Small intestine (tissue), 16 donors: ENCODE results near the gene GPR180. TPM values are rescaled to one million over a fixed set of nuclear protein-coding genes. Genes with fewer than 3 reads are reported as not detected.

Experiments
- DNase-seq, 2 donors: peaks; one replicate each; pipeline versions ENCODE4 v3.0.0 to v3.0.0-alpha.2; 2013
- FAIRE-seq: peaks from 2 replicates; lab custom pipeline; 2012; peaks lifted over from hg19 to GRCh38; lab: Jason Lieb, UNC
- H3K27ac ChIP-seq, 3 donors: one replicate each; pipeline ENCODE4 v1.5.1; 2013; ENCODE audit warnings: low read length in 2 of 3, mild to moderate bottlenecking in 2 of 3, control low read depth in 1 of 3, inconsistent platforms in 1 of 3, low read depth in 1 of 3, moderate library complexity in 1 of 3
- H3K27me3 ChIP-seq, 3 donors: one replicate each; pipeline ENCODE4 v1.6.1; 2013; ENCODE audit warnings: low read length in 3 of 3, inconsistent platforms in 1 of 3; ENCODE audit not compliant: control insufficient read depth in 3 of 3, insufficient read depth in 3 of 3
- H3K36me3 ChIP-seq, 3 donors: one replicate each; pipeline ENCODE4 v1.6.1; 2013; ENCODE audit warnings: low read length in 3 of 3, inconsistent platforms in 1 of 3, low read depth in 1 of 3, mild to moderate bottlenecking in 1 of 3, moderate library complexity in 1 of 3; ENCODE audit not compliant: control insufficient read depth in 3 of 3, insufficient read depth in 2 of 3
- H3K4me1 ChIP-seq, 3 donors: one replicate each; pipeline ENCODE4 v1.6.1; 2013; ENCODE audit warnings: low read length in 2 of 3, inconsistent platforms in 1 of 3, low read depth in 1 of 3, mild to moderate bottlenecking in 1 of 3, moderate library complexity in 1 of 3; ENCODE audit not compliant: control insufficient read depth in 3 of 3, insufficient read depth in 2 of 3
- H3K4me3 ChIP-seq, 3 donors: one replicate each; pipeline ENCODE4 v1.5.1; 2013; ENCODE audit warnings: low read length in 3 of 3, control low read depth in 1 of 3, inconsistent platforms in 1 of 3, low read depth in 1 of 3, mild to moderate bottlenecking in 1 of 3, moderate library complexity in 1 of 3
- H3K9me3 ChIP-seq, 2 donors: one replicate each; pipeline ENCODE4 v1.6.1; 2013; ENCODE audit warnings: low read depth in 1 of 2, low read length in 1 of 2; ENCODE audit not compliant: control insufficient read depth in 2 of 2, insufficient read depth in 1 of 2
- WGBS, 3 donors: extraction: QIAGEN DNeasy Blood & Tissue Kit; methylation state at CpG; one replicate each; pipeline ENCODE4 v1.1.7; 2013; 5-methylcytosine and 5-hydroxymethylcytosine counted together
- long read RNA-seq, 10 donors: transcript quantifications; one replicate each; lab custom pipeline, GENCODE V29; 2026
- polyA plus RNA-seq, 4 donors: library from polyadenylated mRNA; stranded (reverse) in 3 of 4; unstranded in 1 of 4; fragments of 200-250 nt in 3 of 4; fragments of 120-200 nt in 1 of 4; gene quantifications; one replicate each; pipeline versions ENCODE4 v1.2.1 to v1.2.3, GENCODE V29; 2013
- donor health status: healthy with polysubstance abuse.
- donor health status: control.
- donor health status: control.
- donor health status: Bipolar disorder and iron deficiency.
- donor health status: healthy.

GPR180 gene
- 1 to 10 TPM in 2 of 4 donors, under 1 TPM in 2; 0.67 to 4.5 (median 1.3) TPM for polyA plus RNA-seq
- long read RNA-seq, donor 1: 0 reads
- long read RNA-seq, donor 2: 0 reads
- long read RNA-seq, donor 3: 0 reads
- long read RNA-seq, donor 4: 0 reads
- long read RNA-seq, donor 5: 0 reads
- long read RNA-seq, donor 6, full-length matches to known transcripts: 3 of 3 reads
- long read RNA-seq, donor 6, partial matches to known transcripts: 0 of 3 reads
- long read RNA-seq, donor 6, other reads (novel, unspliced or antisense): 0 of 3 reads
- long read RNA-seq, donor 7: 0 reads
- long read RNA-seq, donor 8: 0 reads
- long read RNA-seq, donor 9: 0 reads
- long read RNA-seq, donor 10, full-length matches to known transcripts: 2 of 2 reads
- long read RNA-seq, donor 10, partial matches to known transcripts: 0 of 2 reads
- long read RNA-seq, donor 10, other reads (novel, unspliced or antisense): 0 of 2 reads

DNA sequence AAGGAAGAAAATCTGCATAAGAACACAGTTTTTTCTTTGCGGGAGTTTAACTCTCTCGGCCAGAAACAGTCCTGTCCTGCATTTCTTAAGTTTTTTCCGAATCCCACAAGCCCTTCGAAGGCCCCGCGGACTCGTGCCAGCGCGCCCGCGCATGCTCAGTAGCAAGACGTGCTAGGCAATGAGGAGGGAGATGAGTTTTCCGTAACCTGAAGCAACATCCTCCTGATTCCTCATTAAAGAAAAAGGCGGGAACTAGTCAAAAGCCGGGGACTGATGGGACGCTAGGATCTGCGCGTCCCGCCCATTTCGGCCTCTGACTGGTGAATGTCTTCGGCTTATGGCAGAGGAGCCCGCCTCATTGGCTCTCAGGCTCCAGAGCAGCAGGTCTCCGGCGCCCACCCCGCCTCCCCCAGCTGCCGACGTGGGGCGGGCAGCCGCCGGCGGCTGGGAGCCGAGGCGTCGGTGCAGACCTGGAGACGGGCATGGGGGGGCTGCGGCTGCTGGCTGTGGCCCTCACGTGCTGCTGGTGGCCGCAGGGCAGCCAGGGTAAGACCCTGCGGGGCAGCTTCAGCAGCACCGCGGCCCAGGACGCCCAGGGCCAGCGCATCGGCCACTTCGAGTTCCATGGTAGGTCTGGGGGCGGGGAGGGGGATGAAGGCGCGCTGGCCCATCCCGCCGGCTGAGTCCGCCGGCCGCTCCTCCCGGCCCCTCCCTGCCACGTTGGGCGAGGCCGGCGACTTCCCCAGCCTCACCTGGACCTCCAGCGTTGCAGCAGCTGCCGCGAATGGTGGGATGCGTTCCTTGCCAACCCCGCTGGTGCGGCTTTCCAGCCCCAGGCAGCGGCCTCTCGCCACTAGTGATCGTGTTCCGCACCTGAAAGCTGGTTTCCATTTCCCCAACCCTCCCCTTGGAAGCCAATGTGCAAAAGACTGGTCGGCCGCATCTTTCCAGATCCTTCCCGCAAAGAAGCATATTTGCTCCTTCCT lies at the start of gene GPR180:
TSS of gene GPR180 (plus strand) at position 412 of the 986 bp plus-strand sequence. CDS start at position 483, 71 bp downstream.
- DNase-seq (peak; percentile 98 to 100), FAIRE-seq (no peak)
- H3K27ac ChIP-seq: peak within 1 kb of the TSS; percentile 70 to 94 (median 91)
- no peaks in the 10 kb centered on the region for H3K27me3 ChIP-seq
- WGBS, 3 donors: 0 to 1% (median 0%) methylated on average over 57 to 71 of the region's 71 CpGs
- peaks cover 0 to 4% (median 0%) of the 10 kb centered on the region in 3 donors for H3K36me3 ChIP-seq
- no peaks in the 10 kb centered on the region for H3K9me3 ChIP-seq
- peak within 1 kb of the TSS; percentile 64 to 91 (median 85) for H3K4me3 ChIP-seq
- peaks cover 0 to 5% (median 0%) of the 10 kb centered on the region in 3 donors for H3K4me1 ChIP-seq

DNA sequence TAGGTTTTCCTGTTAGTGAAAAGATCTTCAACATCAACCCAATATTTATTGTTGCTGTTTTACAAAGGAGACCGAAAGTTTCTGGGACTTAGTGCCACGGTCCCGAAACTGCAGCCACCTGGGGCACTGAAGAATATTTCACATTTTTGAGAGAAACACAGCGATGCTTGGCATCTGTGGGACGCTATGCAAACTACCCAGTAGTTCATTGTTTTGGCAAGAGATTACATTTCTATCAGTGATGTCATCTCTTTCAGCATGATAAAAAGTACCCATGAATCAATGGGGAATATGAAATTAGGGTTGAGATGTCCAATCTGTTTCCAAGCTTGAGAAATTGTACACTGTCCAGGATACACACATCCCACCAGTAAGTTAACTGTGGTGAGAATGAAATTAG lies 49.6 kb upstream of the GPR180 start:
- no peak overlapping the region for H3K27ac ChIP-seq
- H3K27me3 ChIP-seq: no peaks in the 10 kb centered on the region
- H3K4me3 ChIP-seq: no peak overlapping the region
- 92 to 94% (median 93%) methylated on average over 5 of the region's 5 CpGs for WGBS, 3 donors
- peaks cover 0 to 14% (median 0%) of the 10 kb centered on the region in 3 donors for H3K4me1 ChIP-seq
- no peak for DNase-seq
- FAIRE-seq: no peak
- H3K9me3 ChIP-seq: no peaks in the 10 kb centered on the region
- no peaks in the 10 kb centered on the region for H3K36me3 ChIP-seq

DNA sequence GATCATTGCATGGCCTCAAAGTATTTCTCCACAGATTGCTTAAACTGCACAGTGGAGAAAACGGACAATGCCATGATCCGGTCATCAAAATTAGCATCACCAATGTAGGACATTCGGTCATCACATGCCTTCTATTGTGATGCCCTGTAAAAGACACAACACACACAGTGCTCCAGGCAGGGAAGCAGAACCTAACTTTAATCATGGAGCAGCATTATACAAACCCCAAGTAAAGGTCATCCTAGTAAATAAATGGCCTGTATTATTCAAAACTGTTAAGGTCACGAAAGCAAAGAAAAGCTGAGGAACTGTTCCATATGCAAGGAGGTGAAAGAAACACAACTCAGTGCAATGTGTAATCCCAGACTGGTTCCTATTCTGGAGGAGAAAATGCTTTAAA lies 47.9 kb upstream of the GPR180 start:
- Histone ChIP-seq H3K4me1 (peaks cover 0 to 6% (median 0%) of the 10 kb centered on the region in 3 donors), H3K36me3 (no peaks in the 10 kb centered on the region), H3K4me3 (no peak overlapping the region), H3K27me3 (no peaks in the 10 kb centered on the region), H3K9me3 (no peaks in the 10 kb centered on the region), H3K27ac (no peak overlapping the region)
- DNase-seq (no peak), FAIRE-seq (no peak)
- 87 to 97% (median 96%) methylated on average over 4 of the region's 4 CpGs for WGBS, 3 donors

DNA sequence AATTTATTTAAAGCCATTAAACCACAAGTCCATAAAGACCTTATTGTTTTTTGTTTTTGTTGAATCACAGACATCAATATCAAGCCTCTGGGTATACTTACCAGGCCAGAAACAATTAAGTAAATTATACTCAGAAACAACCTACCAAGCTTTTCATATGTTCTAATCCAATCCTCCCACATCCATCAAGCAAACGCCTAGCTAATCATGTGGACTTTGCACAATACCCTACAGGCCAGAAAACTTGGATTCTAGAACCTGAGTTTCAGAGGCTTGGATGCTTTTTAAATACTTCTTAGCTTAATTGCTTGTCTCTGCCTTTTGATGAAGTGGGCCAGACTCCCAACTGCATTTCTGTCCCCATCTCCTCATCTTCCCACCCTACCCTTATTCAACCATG lies 45.6 kb upstream of the GPR180 start:
- no peaks in the 10 kb centered on the region for H3K9me3 ChIP-seq
- DNase-seq (no peak), FAIRE-seq (no peak)
- no peaks in the 10 kb centered on the region for H3K4me1 ChIP-seq
- H3K36me3 ChIP-seq: no peaks in the 10 kb centered on the region
- no peak overlapping the region for H3K4me3 ChIP-seq
- no peak overlapping the region for H3K27ac ChIP-seq
- 13 to 64% (median 28%) methylated on average over 1 of the region's 1 CpG for WGBS, 3 donors
- no peaks in the 10 kb centered on the region for H3K27me3 ChIP-seq

DNA sequence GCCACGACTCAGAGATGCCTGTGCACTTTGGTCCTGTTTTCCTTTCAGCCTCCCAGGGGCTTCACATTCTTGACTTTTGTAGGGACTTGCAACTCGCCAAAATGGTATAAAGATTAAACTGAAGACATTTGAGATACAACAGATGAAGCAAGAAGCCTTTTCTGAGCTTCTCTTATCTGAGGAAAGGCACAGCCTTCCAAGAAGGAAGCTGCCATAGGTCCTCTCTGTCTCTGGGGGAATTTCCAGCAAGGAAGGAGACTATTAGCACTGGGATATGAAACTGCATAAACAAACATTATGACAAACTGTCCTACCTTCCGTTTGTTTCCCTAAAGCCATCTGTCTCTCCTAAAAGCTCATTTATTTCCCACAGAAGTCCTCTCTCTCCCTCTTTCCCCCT lies 45.0 kb upstream of the GPR180 start:
- no peak overlapping the region for H3K27ac ChIP-seq
- no peaks in the 10 kb centered on the region for H3K36me3 ChIP-seq
- H3K4me1 ChIP-seq: no peaks in the 10 kb centered on the region
- DNase-seq (no peak), FAIRE-seq (no peak)
- H3K27me3 ChIP-seq: no peaks in the 10 kb centered on the region
- 63 to 72% (median 70%) methylated on average over 3 of the region's 3 CpGs for WGBS, 3 donors
- H3K4me3 ChIP-seq: no peak overlapping the region
- H3K9me3 ChIP-seq: no peaks in the 10 kb centered on the region

DNA sequence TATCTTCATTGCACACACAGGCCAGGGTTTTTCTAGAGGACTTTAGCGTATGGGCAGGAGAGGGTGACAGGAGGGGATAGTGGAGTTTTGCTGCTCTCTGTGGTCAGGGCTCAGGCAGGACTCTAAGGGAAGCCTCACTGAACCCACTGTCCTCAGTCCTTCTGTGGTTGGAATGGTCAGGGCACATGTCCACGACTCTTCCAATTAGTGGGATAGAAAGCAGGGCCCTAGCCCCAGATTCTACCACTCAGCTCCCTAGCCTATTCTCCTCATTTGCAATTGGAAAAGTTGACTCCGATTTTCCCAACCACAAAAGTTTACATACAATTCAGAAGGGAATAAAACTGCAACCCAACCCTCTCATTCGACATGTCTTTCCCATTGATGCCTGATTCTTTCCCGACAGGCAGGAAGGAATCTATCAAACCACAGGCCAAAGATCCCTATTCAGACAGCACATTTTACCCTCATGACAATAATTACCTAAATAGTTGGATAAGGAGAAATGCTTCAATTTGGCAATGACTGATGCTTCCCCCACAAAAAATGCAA lies 43.9 kb upstream of the GPR180 start:
- DNase-seq (no peak), FAIRE-seq (no peak)
- Histone ChIP-seq H3K27ac (no peak overlapping the region), H3K4me3 (no peak overlapping the region), H3K9me3 (no peaks in the 10 kb centered on the region), H3K4me1 (no peaks in the 10 kb centered on the region), H3K36me3 (no peaks in the 10 kb centered on the region), H3K27me3 (no peaks in the 10 kb centered on the region)
- WGBS, 3 donors: 83 to 91% (median 90%) methylated on average over 5 of the region's 5 CpGs

DNA sequence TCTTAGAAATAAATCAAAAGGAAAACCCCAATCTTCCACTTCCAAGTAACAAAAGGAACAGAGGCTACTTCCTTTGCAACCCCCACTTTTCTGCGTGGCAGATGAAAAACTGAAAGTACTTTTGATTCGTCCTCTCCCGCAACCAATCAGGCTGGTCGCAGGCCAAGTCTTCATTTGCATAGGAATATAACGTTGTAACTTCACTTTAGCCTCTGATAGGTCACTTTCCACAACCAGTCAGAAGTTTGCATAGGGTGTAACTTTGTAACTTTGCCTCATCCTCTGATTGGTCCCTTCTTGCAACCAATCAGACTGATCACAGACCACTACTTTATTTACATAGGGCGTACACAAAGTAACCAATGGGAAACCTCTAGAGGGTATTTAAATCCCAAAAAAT lies 42.9 kb upstream of the GPR180 start:
- Histone ChIP-seq H3K9me3 (no peaks in the 10 kb centered on the region), H3K4me3 (no peak overlapping the region), H3K36me3 (peaks cover 0 to 2% (median 0%) of the 10 kb centered on the region in 3 donors), H3K27ac (no peak overlapping the region), H3K27me3 (no peaks in the 10 kb centered on the region), H3K4me1 (no peaks in the 10 kb centered on the region)
- 52 to 78% (median 62%) methylated on average over 6 of the region's 6 CpGs for WGBS, 3 donors
- FAIRE-seq: no peak
- DNase-seq: peak in 1 of 2 donors; percentile 7
